ENCODE results near the gene ABCD2. TPM values are rescaled to one million over a fixed set of nuclear protein-coding genes. Genes with fewer than 3 reads are reported as not detected.
A peak's percentile ranks its signal among the peaks of the same experiment; 100 is the strongest.

ABCD2 gene
- polyA plus RNA-seq, 4 donors: 0.06 to 0.40 (median 0.27) TPM; not detected in 1

- 17 to 27% (median 24%) methylated on average over 10 of the region's 10 CpGs for WGBS, 3 donors
- no peak for DNase-seq
- FAIRE-seq: no peak
Measured at GRCh38 chr12:39619316-39619659, 315 bp downstream of the ABCD2 start.

GRCh38 chr12:39618701-39619100 lies 902 bp downstream of the ABCD2 start:
- DNase-seq: no peak
- Histone ChIP-seq H3K4me1 (ENCODE audit: control insufficient read depth in 3 of 3, insufficient read depth in 2 of 3, low read depth in 1 of 3, low read length in 2 of 3) (no peaks in the 10 kb centered on the region), H3K36me3 (ENCODE audit: control insufficient read depth in 3 of 3, insufficient read depth in 2 of 3, low read depth in 1 of 3, low read length in 3 of 3) (no peaks in the 10 kb centered on the region), H3K4me3 (ENCODE audit: low read depth in 1 of 3, low read length in 3 of 3) (peak overlapping the region in 1 of 3 donors; percentile 42), H3K27ac (ENCODE audit: low read depth in 1 of 3, low read length in 2 of 3) (peak overlapping the region in 1 of 3 donors; percentile 74), H3K27me3 (ENCODE audit: control insufficient read depth in 3 of 3, insufficient read depth in 3 of 3, low read length in 3 of 3) (peaks cover 0 to 7% (median 0%) of the 10 kb centered on the region in 3 donors), H3K9me3 (ENCODE audit: control insufficient read depth in 2 of 2, insufficient read depth in 1 of 2, low read depth in 1 of 2, low read length in 1 of 2) (no peaks in the 10 kb centered on the region)
- no peak for FAIRE-seq
- WGBS, 3 donors: 64 to 67% (median 65%) methylated on average over 5 of the region's 5 CpGs

More at GRCh38 chr12:39619316-39619659, 315 bp downstream of the ABCD2 start:
- Histone ChIP-seq H3K4me1 (ENCODE audit: control insufficient read depth in 3 of 3, insufficient read depth in 2 of 3, low read depth in 1 of 3, low read length in 2 of 3) (no peaks in the 10 kb centered on the region), H3K27me3 (ENCODE audit: control insufficient read depth in 3 of 3, insufficient read depth in 3 of 3, low read length in 3 of 3) (peaks cover 0 to 7% (median 0%) of the 10 kb centered on the region in 3 donors), H3K9me3 (ENCODE audit: control insufficient read depth in 2 of 2, insufficient read depth in 1 of 2, low read depth in 1 of 2, low read length in 1 of 2) (no peaks in the 10 kb centered on the region), H3K36me3 (ENCODE audit: control insufficient read depth in 3 of 3, insufficient read depth in 2 of 3, low read depth in 1 of 3, low read length in 3 of 3) (no peaks in the 10 kb centered on the region), H3K4me3 (ENCODE audit: low read depth in 1 of 3, low read length in 3 of 3) (peak overlapping the region; percentile 38 to 59 (median 42)), H3K27ac (ENCODE audit: low read depth in 1 of 3, low read length in 2 of 3) (peak overlapping the region in 2 of 3 donors; percentile 5 to 74)

DNA sequence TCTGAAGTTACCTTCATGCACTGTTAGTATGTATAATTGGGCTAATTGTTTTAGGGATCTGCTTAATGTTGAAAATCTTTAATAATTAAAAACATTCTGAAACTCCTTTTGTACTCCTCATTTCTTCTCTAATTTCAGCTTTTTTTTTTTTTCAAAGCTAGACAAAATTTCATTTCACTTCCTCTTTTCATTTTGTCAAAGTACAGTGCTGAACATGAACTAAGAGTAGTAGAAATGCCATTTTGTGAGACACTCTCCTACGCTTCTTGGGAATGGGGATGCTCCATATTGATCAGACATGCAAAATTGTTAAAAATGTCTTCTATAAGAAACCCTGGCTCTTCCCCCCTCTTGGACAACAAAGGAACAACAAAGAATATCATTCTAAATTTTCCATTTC lies 1.7 kb downstream of the ABCD2 start:
- no peaks in the 10 kb centered on the region for H3K9me3 ChIP-seq (ENCODE audit: control insufficient read depth in 2 of 2, insufficient read depth in 1 of 2, low read depth in 1 of 2, low read length in 1 of 2)
- no peaks in the 10 kb centered on the region for H3K36me3 ChIP-seq (ENCODE audit: control insufficient read depth in 3 of 3, insufficient read depth in 2 of 3, low read depth in 1 of 3, low read length in 3 of 3)
- DNase-seq: no peak
- H3K4me1 ChIP-seq (ENCODE audit: control insufficient read depth in 3 of 3, insufficient read depth in 2 of 3, low read depth in 1 of 3, low read length in 2 of 3): no peaks in the 10 kb centered on the region
- no peak for FAIRE-seq
- WGBS, 3 donors: 76 to 81% (median 78%) methylated on average over 1 of the region's 1 CpG
- H3K4me3 ChIP-seq (ENCODE audit: low read depth in 1 of 3, low read length in 3 of 3): no peak overlapping the region
- no peak overlapping the region for H3K27ac ChIP-seq (ENCODE audit: low read depth in 1 of 3, low read length in 2 of 3)
- H3K27me3 ChIP-seq (ENCODE audit: control insufficient read depth in 3 of 3, insufficient read depth in 3 of 3, low read length in 3 of 3): peaks cover 0 to 7% (median 0%) of the 10 kb centered on the region in 3 donors

GRCh38 chr12:39616666-39617065 lies 2.9 kb downstream of the ABCD2 start:
- Histone ChIP-seq H3K4me1 (ENCODE audit: control insufficient read depth in 3 of 3, insufficient read depth in 2 of 3, low read depth in 1 of 3, low read length in 2 of 3) (no peaks in the 10 kb centered on the region), H3K36me3 (ENCODE audit: control insufficient read depth in 3 of 3, insufficient read depth in 2 of 3, low read depth in 1 of 3, low read length in 3 of 3) (no peaks in the 10 kb centered on the region), H3K4me3 (ENCODE audit: low read depth in 1 of 3, low read length in 3 of 3) (no peak overlapping the region), H3K27ac (ENCODE audit: low read depth in 1 of 3, low read length in 2 of 3) (no peak overlapping the region), H3K9me3 (ENCODE audit: control insufficient read depth in 2 of 2, insufficient read depth in 1 of 2, low read depth in 1 of 2, low read length in 1 of 2) (no peaks in the 10 kb centered on the region), H3K27me3 (ENCODE audit: control insufficient read depth in 3 of 3, insufficient read depth in 3 of 3, low read length in 3 of 3) (peaks cover 0 to 7% (median 0%) of the 10 kb centered on the region in 3 donors)
- no peak for DNase-seq
- 69 to 86% (median 84%) methylated on average over 4 of the region's 4 CpGs for WGBS, 3 donors
- no peak for FAIRE-seq

DNA sequence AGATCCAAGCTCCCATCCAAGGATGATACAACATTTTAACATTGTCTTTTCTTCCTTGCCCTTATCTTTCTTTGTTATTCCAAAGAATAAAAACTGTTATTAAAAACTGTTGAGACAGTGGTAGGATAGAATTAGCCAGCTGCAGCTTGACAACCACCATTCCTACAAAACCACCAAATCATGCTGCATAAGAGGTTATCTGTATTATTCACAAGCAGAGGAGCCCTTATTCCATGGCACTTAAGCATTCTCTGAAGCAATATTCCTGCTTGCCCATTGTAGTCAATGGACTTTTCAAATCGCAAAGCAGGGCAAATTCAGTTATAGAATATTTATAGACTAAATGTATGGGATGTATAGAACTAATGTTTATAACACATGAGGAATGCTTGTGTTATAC lies 3.4 kb downstream of the ABCD2 start:
- no peaks in the 10 kb centered on the region for H3K36me3 ChIP-seq (ENCODE audit: control insufficient read depth in 3 of 3, insufficient read depth in 2 of 3, low read depth in 1 of 3, low read length in 3 of 3)
- 76 to 86% (median 77%) methylated on average over 1 of the region's 1 CpG for WGBS, 3 donors
- H3K27me3 ChIP-seq (ENCODE audit: control insufficient read depth in 3 of 3, insufficient read depth in 3 of 3, low read length in 3 of 3): peaks cover 0 to 7% (median 0%) of the 10 kb centered on the region in 3 donors
- H3K4me3 ChIP-seq (ENCODE audit: low read depth in 1 of 3, low read length in 3 of 3): peak overlapping the region in 1 of 3 donors; percentile 7
- DNase-seq: no peak
- H3K27ac ChIP-seq (ENCODE audit: low read depth in 1 of 3, low read length in 2 of 3): no peak overlapping the region
- no peaks in the 10 kb centered on the region for H3K4me1 ChIP-seq (ENCODE audit: control insufficient read depth in 3 of 3, insufficient read depth in 2 of 3, low read depth in 1 of 3, low read length in 2 of 3)
- no peak for FAIRE-seq
- no peaks in the 10 kb centered on the region for H3K9me3 ChIP-seq (ENCODE audit: control insufficient read depth in 2 of 2, insufficient read depth in 1 of 2, low read depth in 1 of 2, low read length in 1 of 2)

GRCh38 chr12:39613525-39613924 lies 6.1 kb downstream of the ABCD2 start:
- Histone ChIP-seq H3K4me1 (ENCODE audit: control insufficient read depth in 3 of 3, insufficient read depth in 2 of 3, low read depth in 1 of 3, low read length in 2 of 3) (no peaks in the 10 kb centered on the region), H3K27me3 (ENCODE audit: control insufficient read depth in 3 of 3, insufficient read depth in 3 of 3, low read length in 3 of 3) (no peaks in the 10 kb centered on the region), H3K27ac (ENCODE audit: low read depth in 1 of 3, low read length in 2 of 3) (no peak overlapping the region), H3K9me3 (ENCODE audit: control insufficient read depth in 2 of 2, insufficient read depth in 1 of 2, low read depth in 1 of 2, low read length in 1 of 2) (no peaks in the 10 kb centered on the region), H3K36me3 (ENCODE audit: control insufficient read depth in 3 of 3, insufficient read depth in 2 of 3, low read depth in 1 of 3, low read length in 3 of 3) (no peaks in the 10 kb centered on the region), H3K4me3 (ENCODE audit: low read depth in 1 of 3, low read length in 3 of 3) (no peak overlapping the region)
- DNase-seq (no peak), FAIRE-seq (no peak)
- 64 to 98% (median 95%) methylated on average over 2 of the region's 2 CpGs for WGBS, 3 donors

DNA sequence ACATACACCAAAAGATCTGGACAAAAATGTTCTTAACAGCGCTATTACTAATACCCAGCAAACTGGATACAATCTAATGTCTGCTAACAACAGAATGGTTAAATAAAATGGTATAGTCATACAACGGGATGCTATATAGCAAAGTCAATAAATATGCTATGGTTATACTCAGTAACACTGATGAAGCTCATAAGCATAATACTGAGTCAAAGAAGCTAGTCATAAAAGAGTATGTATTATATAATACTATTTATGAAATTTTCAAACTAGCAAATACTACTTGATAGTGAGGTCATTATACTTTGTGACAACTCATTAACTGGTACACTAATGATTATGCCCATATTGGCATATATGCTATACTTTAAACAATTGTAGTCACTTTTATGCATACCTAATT lies 7.4 kb downstream of the ABCD2 start:
- Histone ChIP-seq H3K27ac (ENCODE audit: low read depth in 1 of 3, low read length in 2 of 3) (no peak overlapping the region), H3K9me3 (ENCODE audit: control insufficient read depth in 2 of 2, insufficient read depth in 1 of 2, low read depth in 1 of 2, low read length in 1 of 2) (no peaks in the 10 kb centered on the region), H3K27me3 (ENCODE audit: control insufficient read depth in 3 of 3, insufficient read depth in 3 of 3, low read length in 3 of 3) (no peaks in the 10 kb centered on the region), H3K36me3 (ENCODE audit: control insufficient read depth in 3 of 3, insufficient read depth in 2 of 3, low read depth in 1 of 3, low read length in 3 of 3) (no peaks in the 10 kb centered on the region), H3K4me3 (ENCODE audit: low read depth in 1 of 3, low read length in 3 of 3) (no peak overlapping the region), H3K4me1 (ENCODE audit: control insufficient read depth in 3 of 3, insufficient read depth in 2 of 3, low read depth in 1 of 3, low read length in 2 of 3) (no peaks in the 10 kb centered on the region)
- 50 to 91% (median 63%) methylated on average over 2 of the region's 2 CpGs for WGBS, 3 donors
- FAIRE-seq (no peak), DNase-seq (no peak)

GRCh38 chr12:39611818-39612217 lies 7.8 kb downstream of the ABCD2 start:
- Histone ChIP-seq H3K4me1 (ENCODE audit: control insufficient read depth in 3 of 3, insufficient read depth in 2 of 3, low read depth in 1 of 3, low read length in 2 of 3) (no peaks in the 10 kb centered on the region), H3K27ac (ENCODE audit: low read depth in 1 of 3, low read length in 2 of 3) (no peak overlapping the region), H3K27me3 (ENCODE audit: control insufficient read depth in 3 of 3, insufficient read depth in 3 of 3, low read length in 3 of 3) (no peaks in the 10 kb centered on the region), H3K9me3 (ENCODE audit: control insufficient read depth in 2 of 2, insufficient read depth in 1 of 2, low read depth in 1 of 2, low read length in 1 of 2) (no peaks in the 10 kb centered on the region), H3K36me3 (ENCODE audit: control insufficient read depth in 3 of 3, insufficient read depth in 2 of 3, low read depth in 1 of 3, low read length in 3 of 3) (no peaks in the 10 kb centered on the region), H3K4me3 (ENCODE audit: low read depth in 1 of 3, low read length in 3 of 3) (no peak overlapping the region)
- no peak for DNase-seq
- FAIRE-seq: no peak
- 26 to 43% (median 31%) methylated on average over 2 of the region's 2 CpGs for WGBS, 3 donors

- no peaks in the 10 kb centered on the region for H3K9me3 ChIP-seq (ENCODE audit: control insufficient read depth in 2 of 2, insufficient read depth in 1 of 2, low read depth in 1 of 2, low read length in 1 of 2)
- FAIRE-seq (no peak), DNase-seq (no peak)
- H3K4me1 ChIP-seq (ENCODE audit: control insufficient read depth in 3 of 3, insufficient read depth in 2 of 3, low read depth in 1 of 3, low read length in 2 of 3): no peaks in the 10 kb centered on the region
- H3K36me3 ChIP-seq (ENCODE audit: control insufficient read depth in 3 of 3, insufficient read depth in 2 of 3, low read depth in 1 of 3, low read length in 3 of 3): no peaks in the 10 kb centered on the region
- no peaks in the 10 kb centered on the region for H3K27me3 ChIP-seq (ENCODE audit: control insufficient read depth in 3 of 3, insufficient read depth in 3 of 3, low read length in 3 of 3)
- H3K27ac ChIP-seq (ENCODE audit: low read depth in 1 of 3, low read length in 2 of 3): no peak overlapping the region
- 81 to 86% (median 85%) methylated on average over 1 of the region's 1 CpG for WGBS, 3 donors
- no peak overlapping the region for H3K4me3 ChIP-seq (ENCODE audit: low read depth in 1 of 3, low read length in 3 of 3)
Measured at GRCh38 chr12:39610436-39611025, 9.1 kb downstream of the ABCD2 start.
